IMR-90 (cell line): ENCODE results near the gene GUCY2C. TPM values are rescaled to one million over a fixed set of nuclear protein-coding genes. Genes with fewer than 3 reads are reported as not detected.

ENCODE experiments used
- ATAC-seq: fragments of 200-7000 bp; cut with Tn5 transposase; 2 replicates; pipeline ENCODE4 v1.9.1; 2020; ENCODE audit warnings: low read depth, mild to moderate bottlenecking, moderate library complexity
- BruUV-seq: library from RNA; stranded (reverse); fragments of 400-500 nt; replicated peaks from 2 replicates; lab custom pipeline; 2021; lab: Mats Ljungman, UMichigan
- CTCF ChIA-PET: fragments of 300-600 bp; formaldehyde crosslinking; extraction: SDS; loops from one replicate; lab custom pipeline; 2021; ENCODE audit warnings: antibody characterized with exemption; lab: Yijun Ruan, JAX
- POLR2A ChIA-PET: fragments of 300-600 bp; sonication (Branson Sonifier 250); formaldehyde crosslinking; loops from one replicate; lab custom pipeline; 2022; ENCODE audit warnings: antibody characterized with exemption; ENCODE audit not compliant: unreplicated experiment; lab: Charles Lee
- DNase-seq: peaks from one replicate; pipeline ENCODE4 v3.0.0; 2013
- H2AFZ ChIP-seq: replicated peaks from 2 replicates; pipeline ENCODE3; 2013; ENCODE audit warnings: low read length, mild to moderate bottlenecking; ENCODE audit not compliant: poor library complexity
- H2AK5ac ChIP-seq: 2 replicates; pipeline ENCODE4 v1.6.1; 2013; ENCODE audit warnings: low read depth, low read length, inconsistent platforms
- H2AK9ac ChIP-seq: replicated peaks from 2 replicates; pipeline ENCODE3; 2013; ENCODE audit warnings: mild to moderate bottlenecking, low read depth, low read length, moderate library complexity; ENCODE audit not compliant: poor library complexity
- H2BK120ac ChIP-seq: 2 replicates; pipeline ENCODE4 v1.6.1; 2013; ENCODE audit warnings: low read depth, low read length, inconsistent platforms
- H2BK15ac ChIP-seq: 3 replicates; pipeline ENCODE4 v1.6.1; 2013; ENCODE audit warnings: low read depth, low read length, inconsistent platforms
- H2BK20ac ChIP-seq: 2 replicates; pipeline ENCODE4 v1.6.1; 2013; ENCODE audit warnings: low read depth, mild to moderate bottlenecking, inconsistent platforms, low read length, moderate library complexity
- H2BK5ac ChIP-seq: 2 replicates; pipeline ENCODE4 v1.6.1; 2013; ENCODE audit warnings: mild to moderate bottlenecking, low read depth, low read length, inconsistent platforms; ENCODE audit not compliant: poor library complexity, severe bottlenecking
- H3K14ac ChIP-seq: replicated peaks from 2 replicates; pipeline ENCODE4 v1.6.1; 2013; ENCODE audit warnings: low read depth, low read length, inconsistent platforms
- H3K18ac ChIP-seq: 2 replicates; pipeline ENCODE4 v1.6.1; 2013; ENCODE audit warnings: low read depth, low read length, control low read depth
- H3K23ac ChIP-seq: 2 replicates; pipeline ENCODE4 v1.6.1; 2013; ENCODE audit warnings: low read depth, low read length, inconsistent platforms
- H3K27ac ChIP-seq: 2 replicates; pipeline ENCODE4 v1.5.1; 2013; ENCODE audit warnings: mild to moderate bottlenecking, control low read depth, low read length; ENCODE audit not compliant: insufficient read depth
- H3K27me3 ChIP-seq: 2 replicates; pipeline ENCODE4 v1.6.1; 2013; ENCODE audit warnings: low read length; ENCODE audit not compliant: control insufficient read depth, insufficient read depth
- H3K36me3 ChIP-seq: 2 replicates; pipeline ENCODE4 v1.6.1; 2013; ENCODE audit warnings: low read length, mixed read lengths; ENCODE audit not compliant: control insufficient read depth, insufficient read depth
- H3K4ac ChIP-seq: 2 replicates; pipeline ENCODE4 v1.6.1; 2013; ENCODE audit warnings: low read depth, low read length, inconsistent platforms
- H3K4me1 ChIP-seq: 2 replicates; pipeline ENCODE4 v1.6.1; 2013; ENCODE audit warnings: low read length, mixed read lengths; ENCODE audit not compliant: control insufficient read depth, insufficient read depth
- H3K4me2 ChIP-seq: 2 replicates; pipeline ENCODE4 v1.6.1; 2013; ENCODE audit warnings: low read depth, mild to moderate bottlenecking, control low read depth, low read length, moderate library complexity
- H3K4me3 ChIP-seq: 2 replicates; pipeline ENCODE4 v1.5.1; 2013; ENCODE audit warnings: low read depth, mild to moderate bottlenecking, control low read depth, low read length, moderate library complexity; ENCODE audit not compliant: insufficient read depth
- H3K56ac ChIP-seq: 2 replicates; pipeline ENCODE4 v1.6.1; 2013; ENCODE audit warnings: low read length, inconsistent platforms; ENCODE audit not compliant: insufficient read depth; ENCODE audit errors: extremely low read depth
- H3K79me1 ChIP-seq, 2 experiments: 2 replicates each; pipeline ENCODE4 v1.6.1; 2013; ENCODE audit warnings: low read length in 2 of 2, inconsistent platforms in 1 of 2, low read depth in 1 of 2
- H3K9ac ChIP-seq: 2 replicates; pipeline ENCODE4 v1.6.1; 2013; ENCODE audit warnings: low read depth, low read length, control low read depth
- H3K9me1 ChIP-seq: 2 replicates; pipeline ENCODE4 v1.6.1; 2013; ENCODE audit warnings: low read length, inconsistent platforms; ENCODE audit not compliant: insufficient read depth
- H3K9me3 ChIP-seq: 2 replicates; pipeline ENCODE4 v1.6.1; 2013; ENCODE audit warnings: low read length; ENCODE audit not compliant: control insufficient read depth, insufficient read depth
- H4K20me1 ChIP-seq: 2 replicates; pipeline ENCODE4 v1.6.1; 2013; ENCODE audit warnings: low read length, inconsistent platforms; ENCODE audit not compliant: insufficient read depth
- H4K5ac ChIP-seq: 2 replicates; pipeline ENCODE4 v1.6.1; 2013; ENCODE audit warnings: mild to moderate bottlenecking, low read depth, low read length, control low read depth
- H4K8ac ChIP-seq, 2 experiments: 2 replicates each; pipeline ENCODE4 v1.6.1; 2013; ENCODE audit warnings: low read depth in 2 of 2, low read length in 2 of 2, control low read depth in 1 of 2, inconsistent platforms in 1 of 2
- H4K91ac ChIP-seq: 2 replicates; pipeline ENCODE4 v1.6.1; 2013; ENCODE audit warnings: low read depth, low read length, inconsistent platforms; ENCODE audit not compliant: insufficient read depth
- RCOR1 ChIP-seq: IDR thresholded peaks from 2 replicates; pipeline ENCODE4 v1.6.1; 2012; ENCODE audit warnings: mild to moderate bottlenecking, low read length, improper control_type of control experiment; ENCODE audit not compliant: insufficient replicate concordance
- SMC3 ChIP-seq: fragments of 150-350 bp; IDR thresholded peaks from 2 replicates; pipeline ENCODE4 v1.6.1; 2016; ENCODE audit warnings: low read depth, mild to moderate bottlenecking, antibody characterized with exemption, low read length, moderate library complexity
- USF2 ChIP-seq: fragments of 150-350 bp; IDR thresholded peaks from 2 replicates; pipeline ENCODE4 v1.6.1; 2017; ENCODE audit warnings: mild to moderate bottlenecking, antibody characterized with exemption, low read length, low read depth
- WGBS, 2 experiments: methylation state at CpG; one replicate each; pipeline versions ENCODE4 v1.1.5 to v1.1.7; 2013; ENCODE audit warnings: missing lambda C conversion rate in 2 of 2; ENCODE audit not compliant: insufficient read length in 1 of 2; ENCODE audit errors: extremely low coverage in 2 of 2; 5-methylcytosine and 5-hydroxymethylcytosine counted together
- dilution Hi-C: fragments of 300-500 bp; cut with HindIII; formaldehyde crosslinking; loops from one replicate; pipeline ENCODE4 v1.14.3; 2018; ENCODE audit warnings: low sequenced_read_pairs; ENCODE audit not compliant: unreplicated experiment
- in situ Hi-C: fragments of 300-500 bp; cut with MboI; formaldehyde crosslinking; loops from 3 replicates; pipeline ENCODE4 v1.14.3; 2019; ENCODE audit warnings: low sequenced_read_pairs, inconsistent platforms, mixed read lengths
- intact Hi-C: fragments of 100-400 bp; cut with micrococcal nuclease; formaldehyde crosslinking; loops from 2 replicates; pipeline ENCODE4 v1.10.0; 2022
- polyA plus RNA-seq, 3 experiments: library from polyadenylated mRNA; depleted of rRNA; stranded (reverse); fragments of >200 nt; gene quantifications; 2 replicates each; pipeline ENCODE4 v1.2.3, GENCODE V29; 2012; ENCODE audit warnings: low replicate concordance in 1 of 3
- total RNA-seq: library from RNA; depleted of rRNA; stranded (reverse); fragments of >200 nt; gene quantifications from 2 replicates; pipeline ENCODE4 v1.2.3, GENCODE V29; 2012

The GUCY2C gene
- total and polyA plus RNA-seq, 2 of the 4 experiments (the other 2 are of a cell fraction) = not detected

GRCh38 chr12:14643251-14643650, 53.1 kb downstream of the GUCY2C start:
- ChIA-PET POLR2A (no interaction called here), CTCF (no interaction called here)
- no TSS peak for BruUV-seq
- no peak for DNase-seq
- WGBS, 2 experiments = no CpG with 5 or more reads among the region's 5 CpGs
- intact Hi-C loops = no loop called here
- no peak overlapping the region for H2AK9ac ChIP-seq
- no peak overlapping the region for H2BK15ac ChIP-seq
- H4K91ac ChIP-seq = no peak overlapping the region
- no peak overlapping the region for H2AFZ ChIP-seq
- H3K18ac ChIP-seq = no peak overlapping the region
- no peaks in the 10 kb centered on the region for H3K9me1 ChIP-seq
- no peak overlapping the region for H4K5ac ChIP-seq
- H3K79me1 ChIP-seq = no peaks in the 10 kb centered on the region
- no peak overlapping the region for H2AK5ac ChIP-seq
- no peak overlapping the region for H3K4me2 ChIP-seq
- no peaks in the 10 kb centered on the region for H3K4me1 ChIP-seq
- no peak for ATAC-seq
- no peak overlapping the region for H3K9ac ChIP-seq
- TF ChIP-seq RCOR1 (no peak), SMC3 (no peak), USF2 (no peak)
- no peak overlapping the region for H2BK5ac ChIP-seq
- no peak overlapping the region for H3K23ac ChIP-seq
- H3K36me3 ChIP-seq = no peaks in the 10 kb centered on the region
- no peak overlapping the region for H3K4ac ChIP-seq
- dilution Hi-C loops = no loop called here
- no peak overlapping the region for H2BK120ac ChIP-seq
- no peak overlapping the region for H2BK20ac ChIP-seq
- no peak overlapping the region for H3K56ac ChIP-seq
- no peak overlapping the region for H4K8ac ChIP-seq
- no peak overlapping the region for H3K27ac ChIP-seq
- no peak overlapping the region for H3K4me3 ChIP-seq
- no peak overlapping the region for H3K14ac ChIP-seq
- no peaks in the 10 kb centered on the region for H4K20me1 ChIP-seq
- no peaks in the 10 kb centered on the region for H3K27me3 ChIP-seq
- in situ Hi-C loops = no loop called here
- no peaks in the 10 kb centered on the region for H3K9me3 ChIP-seq
